Pancreas (tissue), 10 donors: ENCODE results near the gene SH3RF3. TPM values are rescaled to one million over a fixed set of nuclear protein-coding genes. Genes with fewer than 3 reads are reported as not detected.
A peak's percentile ranks its signal among the peaks of the same experiment; 100 is the strongest.

Experiments
- ATAC-seq, 4 donors: fragments of 200-7000 bp; cut with Tn5 transposase; one replicate each; pipeline versions ENCODE4 v1.8.0 to v1.9.1; 2020; ENCODE audit warnings: mild to moderate bottlenecking in 4 of 4, moderate library complexity in 4 of 4
- DNase-seq, 6 donors: peaks; one replicate each; pipeline ENCODE4 v3.0.0-alpha.2; 2020
- FAIRE-seq: peaks from 2 replicates; lab custom pipeline; 2012; peaks lifted over from hg19 to GRCh38; lab: Jason Lieb, UNC
- H3K27ac ChIP-seq, 4 donors: fragments of 200-600 bp; sonication (generic); 1 replicate in 3 of 4; 2 replicates in 1 of 4; pipeline versions ENCODE4 v1.5.0 to v1.8.0; 2020
- H3K27me3 ChIP-seq, 4 donors: fragments of 200-600 bp; one replicate each; pipeline ENCODE4 v1.8.0; 2021
- H3K36me3 ChIP-seq, 3 donors: fragments of 200-600 bp; sonication (generic) in 1 of 3; one replicate each; pipeline versions ENCODE4 v1.5.0 to v1.8.0; 2020 to 2021
- H3K4me1 ChIP-seq, 3 donors: fragments of 200-600 bp; one replicate each; pipeline ENCODE4 v1.8.0; 2021
- H3K4me3 ChIP-seq, 4 donors: fragments of 200-600 bp; sonication (generic) in 2 of 4; one replicate each; pipeline versions ENCODE4 v1.5.0 to v1.8.0; 2020 to 2021
- H3K9me3 ChIP-seq, 4 donors: fragments of 200-600 bp; one replicate each; pipeline ENCODE4 v1.8.0; 2021
- CTCF ChIP-seq, 4 donors: fragments of 200-600 bp; sonication (generic) in 3 of 4; IDR thresholded peaks; one replicate each; pipeline versions ENCODE4 v1.5.0 to v1.8.0; 2021; ENCODE audit warnings: antibody characterized with exemption in 4 of 4
- WGBS, 2 donors: extraction: QIAGEN DNeasy Blood & Tissue Kit; methylation state at CpG; one replicate each; pipeline ENCODE4 v1.1.7; 2013; 5-methylcytosine and 5-hydroxymethylcytosine counted together
- intact Hi-C, 3 donors: fragments of 100-400 bp; cut with DNase I; formaldehyde crosslinking; loops; one replicate each; pipeline versions ENCODE4 v1.11.1 to v1.14.2; 2022
- polyA plus RNA-seq, 2 donors: library from polyadenylated mRNA; stranded (reverse); fragments of 200-250 nt; gene quantifications; one replicate each; pipeline ENCODE4 v1.2.3, GENCODE V29; 2013
- total RNA-seq, 6 donors: library from RNA; stranded (reverse); fragmentation: NEBNext Ultra II Directional in 4 of 6; extraction: Animal tissue kit (Norgen Biotek cat#: 25700) in 4 of 6; gene quantifications; one replicate each; pipeline versions ENCODE4 v1.2.1 to v1.2.4, GENCODE V29; 2021 to 2023
- donor health status: healthy with polysubstance abuse.
- donor health status: DM: no; HTN: no; CAD: no; lungs with moderate emphysema.
- donor health status: DM: no; HTN: no; CAD: no.
- donor health status: control.
- donor health status: control.
- donor health status: Bipolar disorder and iron deficiency.
- donor health status: DM: yes; HTN: yes; CAD: no.
- donor health status: DM: no; HTN: no; CAD: no.
- donor health status: DM: no; HTN: no; CAD: no.
- donor health status: DM: yes; HTN: yes; CAD: no.

SH3RF3 gene
- total and polyA plus RNA-seq, 8 donors, result 1.1 to 3.5 (median 1.8) TPM

- intact Hi-C loops, result no loop called here
- FAIRE-seq, result no peak
- Histone ChIP-seq H3K27me3 (no peaks in the 10 kb centered on the region), H3K9me3 (no peaks in the 10 kb centered on the region), H3K4me3 (no peak overlapping the region), H3K27ac (no peak overlapping the region), H3K36me3 (no peaks in the 10 kb centered on the region), H3K4me1 (no peaks in the 10 kb centered on the region)
- 52 to 55% methylated on average over 8 of the region's 8 CpGs for WGBS, 2 donors
- no peak for TF ChIP-seq CTCF (IDR thresholded peaks at IDR 0.05)
- DNase-seq, result peak in 1 of 6 donors; percentile 20
- peak in 1 of 4 donors; percentile 46 for ATAC-seq
These were observed 309.9 kb downstream of the SH3RF3 start for GRCh38 chr2:109438773-109439389.

DNA sequence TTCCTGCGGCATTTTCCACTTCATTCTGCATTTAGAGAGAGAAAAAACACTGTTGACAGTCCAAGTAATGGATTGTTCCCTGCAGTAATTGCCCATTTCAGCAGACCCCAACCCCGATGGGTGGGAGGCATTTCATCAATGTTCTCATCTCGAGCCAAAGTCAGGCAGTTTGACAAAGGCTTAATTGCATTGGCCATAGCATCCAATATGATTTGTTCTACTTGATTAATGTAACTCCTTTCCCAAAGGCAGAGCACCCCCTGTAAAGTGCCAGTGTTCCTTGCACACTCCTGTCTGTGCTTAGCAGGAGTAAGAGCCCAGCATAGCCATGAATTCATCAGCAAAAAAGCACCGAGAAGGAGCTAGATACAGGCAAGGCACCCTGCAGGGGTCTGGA, 310.4 kb downstream of the SH3RF3 start:
- whole genome bisulfite sequencing, 2 donors, result 49 to 52% methylated on average over 4 of the region's 4 CpGs
- Histone ChIP-seq H3K27ac (no peak overlapping the region), H3K9me3 (no peaks in the 10 kb centered on the region), H3K4me1 (no peaks in the 10 kb centered on the region), H3K4me3 (no peak overlapping the region), H3K36me3 (no peaks in the 10 kb centered on the region), H3K27me3 (no peaks in the 10 kb centered on the region)
- FAIRE-seq (no peak), ATAC-seq (no peak), DNase-seq (no peak)
- TF ChIP-seq CTCF (IDR thresholded peaks at IDR 0.05), result no peak
- intact Hi-C loops, result no loop called here

- Histone ChIP-seq H3K27ac (no peak overlapping the region), H3K36me3 (no peaks in the 10 kb centered on the region), H3K27me3 (no peaks in the 10 kb centered on the region), H3K9me3 (no peaks in the 10 kb centered on the region), H3K4me3 (no peak overlapping the region), H3K4me1 (no peaks in the 10 kb centered on the region)
- WGBS, 2 donors, result 90 to 95% methylated on average over 7 of the region's 7 CpGs
- ATAC-seq, result peak in 1 of 4 donors; percentile 16
- no peak for DNase-seq
- FAIRE-seq, result no peak
- TF ChIP-seq CTCF (IDR thresholded peaks at IDR 0.05), result no peak
- intact Hi-C loops, result no loop called here
These were observed 311.0 kb downstream of the SH3RF3 start for GRCh38 chr2:109439986-109440385.

- no peak overlapping the region for H3K4me3 ChIP-seq
- FAIRE-seq, result no peak
- DNase-seq, result no peak
- no peak overlapping the region for H3K27ac ChIP-seq
- intact Hi-C loops, result no loop called here
- H3K9me3 ChIP-seq, result no peaks in the 10 kb centered on the region
- TF ChIP-seq CTCF (IDR thresholded peaks at IDR 0.05), result no peak
- no peak for ATAC-seq
- 67 to 73% methylated on average over 4 of the region's 4 CpGs for WGBS, 2 donors
- no peaks in the 10 kb centered on the region for H3K36me3 ChIP-seq
- no peaks in the 10 kb centered on the region for H3K27me3 ChIP-seq
- H3K4me1 ChIP-seq, result no peaks in the 10 kb centered on the region
These were observed 311.6 kb downstream of the SH3RF3 start for GRCh38 chr2:109440499-109441156.

GRCh38 chr2:109442715-109443319, 313.8 kb downstream of the SH3RF3 start:
- Histone ChIP-seq H3K27me3 (no peaks in the 10 kb centered on the region), H3K4me1 (no peaks in the 10 kb centered on the region), H3K36me3 (no peaks in the 10 kb centered on the region), H3K4me3 (no peak overlapping the region), H3K27ac (no peak overlapping the region), H3K9me3 (no peaks in the 10 kb centered on the region)
- no peak for TF ChIP-seq CTCF (IDR thresholded peaks at IDR 0.05)
- ATAC-seq, result no peak
- no peak for FAIRE-seq
- intact Hi-C loops, result no loop called here
- DNase-seq, result no peak
- 95% methylated on average over 2 of the region's 2 CpGs for WGBS, 2 donors
